ENCODE measurements around the gene NIPBL.
"Not testable (repeated sequence)": the region's sequence is repeated elsewhere in the genome, so short reads cannot be mapped to it uniquely, and the experiment has no call there.

Gene NIPBL

GRCh38 chr5:36901077-36901476 lies 24.5 kb downstream of the NIPBL start:
- FAIRE-seq; DNase-seq (ENCODE audit: insufficient read length, low spot score): not testable (repeated sequence)

DNA sequence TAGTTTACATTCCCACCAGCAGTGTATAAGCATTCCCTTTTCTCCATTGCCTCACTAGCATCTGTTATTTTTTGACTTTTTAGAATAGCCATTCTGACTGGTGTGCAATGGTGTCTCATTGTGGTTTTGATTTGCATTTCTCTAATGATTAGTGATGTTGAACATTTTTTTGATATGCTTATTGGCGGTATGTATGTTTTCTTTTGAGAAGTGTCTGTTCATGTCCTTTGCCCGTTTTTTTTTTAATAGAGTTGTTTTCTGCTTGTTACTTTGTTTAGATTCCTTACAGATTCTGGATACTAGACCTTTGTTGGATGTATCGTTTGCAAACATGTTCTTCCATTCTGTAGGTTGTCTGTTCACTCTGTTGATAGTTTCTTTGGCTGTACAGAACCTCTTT lies 25.3 kb downstream of the NIPBL start:
- FAIRE-seq (no peak), DNase-seq (ENCODE audit: insufficient read length, low spot score) (no peak)

DNA sequence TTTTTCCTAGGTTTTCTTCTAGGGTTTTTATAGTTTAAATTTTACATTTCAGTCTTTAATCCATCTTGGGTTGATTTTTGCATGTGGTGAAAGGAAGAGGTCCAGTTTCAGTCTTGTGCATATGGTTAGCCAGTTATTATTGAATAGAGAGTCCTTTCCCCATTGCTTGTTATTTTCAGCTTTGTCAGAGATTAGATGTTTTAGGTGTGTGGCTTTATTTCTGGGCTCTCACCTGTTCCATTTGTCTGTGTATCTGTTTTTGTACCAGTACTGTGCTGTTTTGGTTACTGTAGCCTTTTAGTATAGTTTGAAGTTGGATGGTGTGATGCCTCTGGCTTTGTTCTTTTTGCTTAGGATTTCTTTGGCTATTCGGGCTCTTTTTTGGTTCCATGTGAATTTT lies 25.8 kb downstream of the NIPBL start:
- DNase-seq (ENCODE audit: insufficient read length, low spot score) (no peak), FAIRE-seq (peak; percentile 70)

GRCh38 chr5:36904677-36905076 lies 28.1 kb downstream of the NIPBL start:
- FAIRE-seq, result peak; percentile 33

GRCh38 chr5:36908544-36909260 lies 32.1 kb downstream of the NIPBL start:
- FAIRE-seq (peak; percentile 70), DNase-seq (ENCODE audit: insufficient read length, low spot score) (no peak)

More at GRCh38 chr5:36904677-36905076, 28.1 kb downstream of the NIPBL start:
- no peak for DNase-seq (ENCODE audit: insufficient read length, low spot score)

DNA sequence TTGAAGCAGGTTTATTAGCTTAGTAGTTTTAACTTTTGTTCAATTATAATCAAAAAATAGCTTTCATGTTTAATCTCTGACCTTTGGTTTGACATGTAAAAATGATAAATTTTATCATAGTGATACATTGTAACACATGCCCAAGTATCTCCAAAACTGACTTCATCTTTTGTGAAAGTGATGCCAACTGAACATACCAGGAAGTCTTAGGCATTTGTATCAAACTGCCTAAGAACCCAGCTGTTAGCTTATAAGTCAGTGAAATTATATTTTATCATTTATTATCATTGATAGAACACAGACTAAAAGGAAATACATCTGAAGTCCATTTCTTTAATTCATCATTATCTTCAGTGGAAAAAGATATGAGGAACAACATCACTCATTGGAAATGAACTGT lies 39.1 kb downstream of the NIPBL start:
- FAIRE-seq (no peak), DNase-seq (ENCODE audit: insufficient read length, low spot score) (no peak)

DNA sequence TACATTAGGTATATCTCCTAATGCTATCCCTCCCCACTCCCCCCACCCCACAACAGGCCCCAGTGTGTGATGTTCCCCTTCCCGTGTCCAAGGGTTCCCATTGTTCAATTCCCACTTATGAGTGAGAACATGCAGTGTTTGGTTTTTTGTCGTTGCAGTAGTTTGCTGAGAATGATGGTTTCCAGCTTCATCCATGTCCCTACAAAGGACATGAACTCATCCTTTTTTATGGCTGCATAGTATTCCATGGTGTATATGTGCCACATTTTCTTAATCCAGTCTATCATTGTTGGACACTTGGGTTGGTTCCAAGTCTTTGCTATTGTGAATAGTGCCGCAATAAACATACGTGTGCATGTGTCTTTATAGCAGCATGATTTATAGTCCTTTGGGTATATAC lies 40.0 kb downstream of the NIPBL start:
- DNase-seq (ENCODE audit: insufficient read length, low spot score); FAIRE-seq: not testable (repeated sequence)

DNA sequence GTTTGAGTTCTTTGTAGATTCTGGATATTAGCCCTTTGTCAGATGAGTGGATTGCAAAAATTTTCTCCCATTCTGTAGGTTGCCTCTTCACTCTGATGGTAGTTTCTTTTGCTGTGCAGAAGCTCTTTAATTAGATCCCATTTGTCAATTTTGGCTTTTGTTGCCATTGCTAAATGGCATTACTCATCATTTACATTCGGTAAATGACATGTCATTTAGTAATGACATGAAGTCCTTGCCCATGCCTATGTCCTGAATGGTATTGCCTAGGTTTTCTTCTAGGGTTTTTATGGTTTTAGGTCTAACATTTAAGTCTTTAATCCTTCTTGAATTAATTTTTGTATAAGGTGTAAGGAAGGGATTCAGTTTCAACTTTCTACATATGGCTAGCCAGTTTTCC lies 40.8 kb downstream of the NIPBL start:
- not testable (repeated sequence) for FAIRE-seq; DNase-seq (ENCODE audit: insufficient read length, low spot score)

DNA sequence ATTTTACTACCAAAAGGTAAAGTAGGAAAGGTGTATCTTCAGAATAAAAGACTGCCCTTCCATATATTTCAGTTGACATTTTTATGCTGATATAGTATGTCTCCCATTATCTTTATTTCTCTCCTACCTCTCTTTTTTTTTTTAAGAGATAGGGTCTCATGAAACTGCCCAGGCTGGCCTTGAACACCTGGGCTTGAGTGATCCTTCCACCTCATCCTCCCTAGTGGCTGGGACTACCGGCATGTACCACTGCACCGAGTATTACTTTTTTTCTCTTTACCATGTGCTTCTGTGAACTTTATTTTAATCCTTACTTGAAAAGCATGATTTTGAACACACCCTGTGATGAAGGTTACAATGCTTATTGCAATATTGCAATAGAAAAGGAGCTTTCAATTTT lies 42.7 kb downstream of the NIPBL start:
- DNase-seq (ENCODE audit: insufficient read length, low spot score), result no peak
- FAIRE-seq, result no peak

DNA sequence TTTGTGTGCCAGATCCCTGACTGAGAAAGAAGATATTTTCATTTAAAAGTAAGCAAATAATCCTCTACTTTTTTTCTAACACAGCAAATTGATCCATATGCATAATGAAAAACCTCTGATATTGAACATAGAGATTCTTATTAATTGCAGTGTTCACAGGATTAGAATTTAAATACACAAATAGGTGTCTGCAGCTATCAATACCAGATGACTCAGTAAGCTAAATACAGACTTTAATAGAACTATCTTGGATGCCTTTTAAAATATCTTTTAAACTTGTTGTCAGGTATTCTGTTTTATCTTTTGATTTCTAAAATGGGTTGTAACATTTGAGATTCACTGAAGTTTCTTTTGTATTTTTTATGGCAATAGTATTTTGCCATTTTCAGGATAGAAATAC lies 43.1 kb downstream of the NIPBL start:
- no peak for FAIRE-seq
- DNase-seq (ENCODE audit: insufficient read length, low spot score), result no peak

GRCh38 chr5:36928947-36929346 lies 52.4 kb downstream of the NIPBL start:
- FAIRE-seq (no peak), DNase-seq (ENCODE audit: insufficient read length, low spot score) (no peak)

GRCh38 chr5:36929438-36929837 lies 52.9 kb downstream of the NIPBL start:
- no peak for FAIRE-seq

DNA sequence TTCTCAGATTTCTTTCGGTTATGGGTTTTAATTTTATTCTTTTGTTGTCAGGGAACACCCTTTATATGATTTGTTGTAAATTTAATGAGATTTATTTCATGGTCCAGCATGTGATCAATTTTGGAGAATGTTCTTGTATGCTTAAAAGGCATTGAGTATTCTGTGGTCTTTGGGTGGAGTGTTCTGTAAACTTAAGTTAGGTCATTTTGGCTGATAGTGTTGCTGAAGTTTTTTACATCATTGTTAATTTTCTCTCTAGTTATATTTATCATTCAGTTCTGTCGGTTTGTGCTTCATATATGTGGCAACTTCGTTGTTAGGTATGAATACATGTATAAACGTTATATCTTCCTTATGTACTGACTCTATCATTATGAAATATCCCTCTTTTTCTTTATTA lies 55.5 kb downstream of the NIPBL start:
- DNase-seq (ENCODE audit: insufficient read length, low spot score) (no peak), FAIRE-seq (peak; percentile 42)

More at GRCh38 chr5:36929438-36929837, 52.9 kb downstream of the NIPBL start:
- DNase-seq (ENCODE audit: insufficient read length, low spot score), result no peak

DNA sequence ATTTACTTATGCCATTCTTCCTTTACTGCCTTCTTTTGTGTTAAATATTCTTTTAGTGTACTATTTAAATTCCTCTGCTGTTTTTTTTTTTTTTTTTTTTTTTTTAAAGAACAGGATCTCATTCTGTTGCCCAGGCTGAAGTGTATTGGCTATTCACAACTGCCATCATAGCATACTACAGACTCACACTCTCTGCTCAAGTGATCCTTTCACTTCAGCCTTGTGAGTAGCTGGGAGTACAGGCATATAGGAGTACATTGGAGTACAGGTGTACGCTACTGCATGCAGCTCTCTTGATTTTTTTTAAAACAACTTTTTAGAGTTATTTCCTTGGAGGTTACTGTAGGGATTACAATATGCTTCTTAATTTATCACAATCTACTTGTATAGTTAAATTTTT lies 56.1 kb downstream of the NIPBL start:
- no peak for DNase-seq (ENCODE audit: insufficient read length, low spot score)
- no peak for FAIRE-seq

GRCh38 chr5:36934740-36935356 lies 58.3 kb downstream of the NIPBL start:
- FAIRE-seq (peak; percentile 47), DNase-seq (ENCODE audit: insufficient read length, low spot score) (no peak)

DNA sequence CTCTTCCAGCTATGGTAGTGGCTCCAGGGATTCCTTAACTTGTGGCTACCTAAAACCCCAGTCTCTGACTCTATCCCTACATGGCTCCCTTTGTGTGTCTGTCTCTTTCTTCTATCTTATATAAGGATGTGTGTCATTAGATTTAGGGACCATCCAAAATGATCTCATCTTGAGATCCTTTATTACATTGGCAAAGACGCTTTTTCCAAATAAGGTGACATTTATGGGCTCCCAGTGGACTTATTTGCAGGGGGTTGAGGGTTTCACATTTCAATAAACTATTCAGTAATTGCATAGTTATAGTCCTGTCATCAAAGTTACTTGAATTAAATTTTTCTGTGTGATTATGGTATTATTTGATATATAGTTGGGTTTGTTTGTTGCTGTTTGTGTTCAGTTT lies 59.2 kb downstream of the NIPBL start:
- DNase-seq (ENCODE audit: insufficient read length, low spot score), result no peak
- FAIRE-seq, result no peak

DNA sequence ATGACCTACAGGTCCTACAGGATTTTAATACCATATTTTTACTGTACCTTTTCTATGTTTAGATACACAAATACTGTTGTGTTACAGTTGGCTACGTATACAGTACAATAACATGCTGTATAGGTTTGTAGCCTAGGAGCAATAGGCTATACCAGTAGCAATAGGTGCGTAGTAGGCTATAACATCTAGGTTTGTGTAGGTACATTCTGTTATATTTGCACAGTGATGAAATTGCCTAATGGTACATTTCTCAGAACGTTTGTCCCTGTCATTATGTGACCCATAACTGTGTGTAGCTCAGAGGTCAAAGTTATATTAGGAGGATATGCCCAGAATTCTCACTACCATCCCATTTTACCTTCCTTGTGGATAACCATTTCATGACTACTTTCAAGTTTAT lies 59.7 kb downstream of the NIPBL start:
- FAIRE-seq, result no peak
- no peak for DNase-seq (ENCODE audit: insufficient read length, low spot score)

- FAIRE-seq (no peak), DNase-seq (ENCODE audit: insufficient read length, low spot score) (no peak)
These were observed 61.6 kb downstream of the NIPBL start for GRCh38 chr5:36938129-36938528.

DNA sequence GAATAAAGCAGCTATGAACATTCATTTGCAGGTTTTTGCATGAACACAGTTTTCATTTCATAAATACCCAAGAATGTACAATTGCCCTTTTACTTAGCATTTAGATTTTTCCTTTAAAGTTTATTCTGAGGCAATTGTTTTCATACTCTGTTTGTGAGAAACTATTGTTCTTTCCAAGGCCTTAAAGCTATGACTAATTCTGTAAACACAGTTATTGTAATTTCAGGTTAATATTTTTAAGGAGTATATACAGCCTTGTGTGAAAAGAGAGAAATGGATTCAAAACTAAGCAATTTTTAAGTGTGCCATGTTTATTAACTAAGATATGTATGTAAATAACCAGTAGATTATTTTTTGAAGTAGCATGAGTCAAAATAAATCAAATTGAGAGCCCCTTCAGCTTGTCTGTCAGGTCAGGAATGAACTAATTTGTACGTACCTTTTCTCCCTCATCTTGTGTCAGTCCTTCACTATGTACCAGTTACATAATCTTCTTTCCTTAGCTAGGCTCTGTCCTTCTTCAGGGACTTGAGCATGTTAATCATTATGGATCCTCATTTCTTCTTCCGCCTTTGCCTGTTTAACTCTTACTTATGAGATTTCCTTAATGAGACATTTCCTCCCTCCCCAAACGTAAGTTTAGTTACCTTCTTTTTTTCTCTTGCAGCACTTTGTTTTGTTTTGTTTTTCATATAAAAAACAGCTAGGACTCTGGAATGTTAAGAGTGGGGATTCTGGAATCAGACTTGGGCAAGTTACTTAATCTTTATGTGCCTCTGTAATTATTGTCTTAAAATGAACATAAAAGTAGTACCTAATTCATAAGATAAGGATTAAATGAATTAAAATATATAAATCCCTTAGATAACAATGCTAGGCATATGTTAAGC lies 63.6 kb downstream of the NIPBL start:
- FAIRE-seq (peak; percentile 40), DNase-seq (ENCODE audit: insufficient read length, low spot score) (no peak)

- no peak for FAIRE-seq
- DNase-seq (ENCODE audit: insufficient read length, low spot score), result no peak
These were observed 67.0 kb downstream of the NIPBL start for GRCh38 chr5:36943584-36943983.

GRCh38 chr5:36944024-36944423 lies 67.5 kb downstream of the NIPBL start:
- no peak for DNase-seq (ENCODE audit: insufficient read length, low spot score)
- FAIRE-seq, result no peak
